Kidney (tissue), 14 donors: Measurements from ENCODE around the gene TIFAB. TPM values are rescaled to one million over a fixed set of nuclear protein-coding genes. Genes with fewer than 3 reads are reported as not detected.

Experiments
- DNase-seq, 5 donors: peaks; one replicate each; pipeline ENCODE4 v3.0.0-alpha.2; 2013 to 2020
- FAIRE-seq: peaks from 2 replicates; lab custom pipeline; 2012; peaks lifted over from hg19 to GRCh38; lab: Jason Lieb, UNC
- H3K27ac ChIP-seq, 2 donors: one replicate each; pipeline ENCODE4 v1.7.0; 2013; ENCODE audit warnings: low read depth in 2 of 2, low read length in 2 of 2, inconsistent platforms in 1 of 2
- H3K27me3 ChIP-seq: one replicate; pipeline ENCODE4 v1.7.1; 2013; ENCODE audit warnings: low read length, inconsistent platforms; ENCODE audit not compliant: control insufficient read depth, insufficient read depth
- H3K36me3 ChIP-seq, 3 donors: one replicate each; pipeline versions ENCODE4 v1.7.0 to v1.7.1; 2013; ENCODE audit warnings: low read length in 3 of 3, control low read depth in 1 of 3, inconsistent platforms in 1 of 3; ENCODE audit not compliant: insufficient read depth in 3 of 3, control insufficient read depth in 2 of 3
- H3K4me1 ChIP-seq, 3 donors: one replicate each; pipeline versions ENCODE4 v1.7.0 to v1.7.1; 2013; ENCODE audit warnings: low read length in 3 of 3, inconsistent platforms in 1 of 3, low read depth in 1 of 3; ENCODE audit not compliant: control insufficient read depth in 2 of 3, insufficient read depth in 2 of 3
- H3K4me3 ChIP-seq, 3 donors: one replicate each; pipeline versions ENCODE4 v1.7.0 to v1.8.1; 2013; ENCODE audit warnings: low read length in 3 of 3, control low read depth in 1 of 3, inconsistent platforms in 1 of 3
- H3K9ac ChIP-seq, 3 donors: one replicate each; pipeline versions ENCODE4 v1.7.0 to v1.7.1; 2013; ENCODE audit warnings: low read length in 3 of 3, control low read depth in 1 of 3, inconsistent platforms in 1 of 3
- H3K9me3 ChIP-seq, 3 donors: one replicate each; pipeline versions ENCODE4 v1.7.0 to v1.7.1; 2013; ENCODE audit warnings: low read length in 3 of 3, control low read depth in 1 of 3, inconsistent platforms in 1 of 3; ENCODE audit not compliant: control insufficient read depth in 2 of 3, insufficient read depth in 1 of 3
- CTCF ChIP-seq: IDR thresholded peaks from 3 replicates; pipeline ENCODE4 v1.5.1; 2012; ENCODE audit warnings: mild to moderate bottlenecking, moderate library complexity, borderline replicate concordance; ENCODE audit not compliant: insufficient read depth; ENCODE audit errors: extremely low read depth
- intact Hi-C: fragments of 100-400 bp; cut with DNase I; formaldehyde crosslinking; loops from one replicate; pipeline ENCODE4 v1.11.1; 2022
- polyA plus RNA-seq: library from polyadenylated mRNA; stranded (reverse); fragments of 350-450 nt; fragmentation: Illumina TruSeq; extraction: RNeasy Lipid Tissue Mini Kit (QIAGEN cat#74804); gene quantifications from one replicate; pipeline ENCODE4 v1.2.3, GENCODE V29; 2014; ENCODE audit warnings: low read depth, low replicate concordance; ENCODE audit not compliant: insufficient read depth
- total RNA-seq: library from RNA; stranded (reverse); fragmentation: NEBNext Ultra II Directional; extraction: Animal tissue kit (Norgen Biotek cat#: 25700); gene quantifications from one replicate; pipeline ENCODE4 v1.2.1, GENCODE V29; 2021
- donor health status: control.
- donor health status: control.
- donor health status: control.
- donor health status: control.
- donor health status: control.
- donor health status: DM: yes; HTN: yes; CAD: no.
- donor health status: Normal renal cell carcinoma (clear cell type).

The TIFAB gene
- total and polyA plus RNA-seq, 2 donors from 2014 or later: 0.13 TPM; not detected in 1

- Histone ChIP-seq H3K27me3 (peaks cover 12% of the 10 kb centered on the region), H3K4me1 (no peaks in the 10 kb centered on the region), H3K9ac (no peak overlapping the region), H3K27ac (no peak overlapping the region), H3K9me3 (no peaks in the 10 kb centered on the region), H3K4me3 (no peak overlapping the region), H3K36me3 (no peaks in the 10 kb centered on the region)
- no peak for TF ChIP-seq CTCF
- intact Hi-C loops: no loop called here
- no peak for DNase-seq
- FAIRE-seq: no peak
Measured at GRCh38 chr5:135483254-135483653, 31.1 kb upstream of the TIFAB start.

GRCh38 chr5:135482381-135482933 lies 30.3 kb upstream of the TIFAB start:
- no peaks in the 10 kb centered on the region for H3K36me3 ChIP-seq
- no peak overlapping the region for H3K4me3 ChIP-seq
- no peak for TF ChIP-seq CTCF
- H3K9ac ChIP-seq: no peak overlapping the region
- peaks cover 6% of the 10 kb centered on the region for H3K27me3 ChIP-seq
- FAIRE-seq (no peak), DNase-seq (no peak)
- H3K27ac ChIP-seq: no peak overlapping the region
- intact Hi-C loops: no loop called here
- H3K4me1 ChIP-seq: no peaks in the 10 kb centered on the region
- H3K9me3 ChIP-seq: no peaks in the 10 kb centered on the region

- Histone ChIP-seq H3K27me3 (peaks cover 5% of the 10 kb centered on the region), H3K36me3 (no peaks in the 10 kb centered on the region), H3K4me3 (no peak overlapping the region), H3K9me3 (no peaks in the 10 kb centered on the region), H3K9ac (no peak overlapping the region), H3K4me1 (no peaks in the 10 kb centered on the region), H3K27ac (no peak overlapping the region)
- FAIRE-seq (no peak), DNase-seq (no peak)
- intact Hi-C loops: no loop called here
- TF ChIP-seq CTCF: no peak
Measured at GRCh38 chr5:135481909-135482311, 29.8 kb upstream of the TIFAB start.

- no peak overlapping the region for H3K27ac ChIP-seq
- FAIRE-seq (no peak), DNase-seq (no peak)
- peaks cover 1% of the 10 kb centered on the region for H3K27me3 ChIP-seq
- no peaks in the 10 kb centered on the region for H3K36me3 ChIP-seq
- H3K4me3 ChIP-seq: no peak overlapping the region
- no peak for TF ChIP-seq CTCF
- no peaks in the 10 kb centered on the region for H3K9me3 ChIP-seq
- intact Hi-C loops: no loop called here
- H3K4me1 ChIP-seq: no peaks in the 10 kb centered on the region
- H3K9ac ChIP-seq: no peak overlapping the region
Measured at GRCh38 chr5:135481387-135481786, 29.2 kb upstream of the TIFAB start.
